ENCODE results near the gene SNN. TPM values are rescaled to one million over a fixed set of nuclear protein-coding genes. Genes with fewer than 3 reads are reported as not detected.

The SNN gene
- total and polyA plus RNA-seq, 4 donors: 9.4 to 29.0 (median 18.9) TPM

DNA sequence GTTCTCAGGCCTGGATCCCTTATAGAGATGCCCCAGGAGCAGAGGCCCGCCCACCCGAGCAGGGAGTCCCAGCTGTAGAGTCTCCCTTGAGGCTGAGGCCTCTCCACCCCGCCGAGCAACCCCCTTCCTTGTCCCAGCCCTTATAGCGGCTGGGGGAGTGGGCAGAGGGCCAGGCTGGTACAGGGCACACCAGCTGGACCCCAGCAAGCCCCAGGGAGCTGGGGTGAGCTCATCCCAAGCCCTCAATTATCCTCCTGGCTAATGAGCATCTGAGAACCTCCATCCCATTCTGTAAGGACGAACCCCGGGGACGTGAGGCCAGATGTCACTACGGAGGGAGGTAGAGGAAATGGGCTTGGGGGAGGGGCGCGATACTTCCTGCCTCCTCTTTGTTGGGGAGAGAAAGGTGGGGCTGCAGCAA lies 3.2 kb upstream of the SNN start:
- Histone ChIP-seq H3K4me3 (no peak overlapping the region), H3K9ac (ENCODE audit: insufficient read depth in 1 of 2, low read length in 2 of 2) (no peak overlapping the region), H3K36me3 (ENCODE audit: control insufficient read depth in 4 of 4, insufficient read depth in 4 of 4, low read length in 4 of 4) (no peaks in the 10 kb centered on the region), H3K9me3 (ENCODE audit: control insufficient read depth in 4 of 4, insufficient read depth in 3 of 4, low read length in 3 of 4) (no peaks in the 10 kb centered on the region), H3K27me3 (ENCODE audit: control insufficient read depth in 3 of 3, insufficient read depth in 3 of 3, low read length in 2 of 3) (no peaks in the 10 kb centered on the region), H3K27ac (ENCODE audit: low read depth in 1 of 2, low read length in 1 of 2) (no peak overlapping the region), H3K4me1 (ENCODE audit: control insufficient read depth in 5 of 5, insufficient read depth in 5 of 5, low read length in 5 of 5) (peaks cover 0 to 24% (median 10%) of the 10 kb centered on the region in 5 donors)
- peak in 1 of 3 donors; percentile 46 for DNase-seq
- TF ChIP-seq, protein P1, sequence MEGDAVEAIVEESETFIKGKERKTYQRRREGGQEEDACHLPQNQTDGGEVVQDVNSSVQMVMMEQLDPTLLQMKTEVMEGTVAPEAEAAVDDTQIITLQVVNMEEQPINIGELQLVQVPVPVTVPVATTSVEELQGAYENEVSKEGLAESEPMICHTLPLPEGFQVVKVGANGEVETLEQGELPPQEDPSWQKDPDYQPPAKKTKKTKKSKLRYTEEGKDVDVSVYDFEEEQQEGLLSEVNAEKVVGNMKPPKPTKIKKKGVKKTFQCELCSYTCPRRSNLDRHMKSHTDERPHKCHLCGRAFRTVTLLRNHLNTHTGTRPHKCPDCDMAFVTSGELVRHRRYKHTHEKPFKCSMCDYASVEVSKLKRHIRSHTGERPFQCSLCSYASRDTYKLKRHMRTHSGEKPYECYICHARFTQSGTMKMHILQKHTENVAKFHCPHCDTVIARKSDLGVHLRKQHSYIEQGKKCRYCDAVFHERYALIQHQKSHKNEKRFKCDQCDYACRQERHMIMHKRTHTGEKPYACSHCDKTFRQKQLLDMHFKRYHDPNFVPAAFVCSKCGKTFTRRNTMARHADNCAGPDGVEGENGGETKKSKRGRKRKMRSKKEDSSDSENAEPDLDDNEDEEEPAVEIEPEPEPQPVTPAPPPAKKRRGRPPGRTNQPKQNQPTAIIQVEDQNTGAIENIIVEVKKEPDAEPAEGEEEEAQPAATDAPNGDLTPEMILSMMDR (IDR thresholded peaks at IDR 0.05; ENCODE audit: control extremely low read depth, extremely low read depth): no peak
- 32 to 40% methylated on average over 11 of the region's 11 CpGs for WGBS, 2 donors
- no peak for ATAC-seq (ENCODE audit: insufficient read depth, low FRiP score)

DNA sequence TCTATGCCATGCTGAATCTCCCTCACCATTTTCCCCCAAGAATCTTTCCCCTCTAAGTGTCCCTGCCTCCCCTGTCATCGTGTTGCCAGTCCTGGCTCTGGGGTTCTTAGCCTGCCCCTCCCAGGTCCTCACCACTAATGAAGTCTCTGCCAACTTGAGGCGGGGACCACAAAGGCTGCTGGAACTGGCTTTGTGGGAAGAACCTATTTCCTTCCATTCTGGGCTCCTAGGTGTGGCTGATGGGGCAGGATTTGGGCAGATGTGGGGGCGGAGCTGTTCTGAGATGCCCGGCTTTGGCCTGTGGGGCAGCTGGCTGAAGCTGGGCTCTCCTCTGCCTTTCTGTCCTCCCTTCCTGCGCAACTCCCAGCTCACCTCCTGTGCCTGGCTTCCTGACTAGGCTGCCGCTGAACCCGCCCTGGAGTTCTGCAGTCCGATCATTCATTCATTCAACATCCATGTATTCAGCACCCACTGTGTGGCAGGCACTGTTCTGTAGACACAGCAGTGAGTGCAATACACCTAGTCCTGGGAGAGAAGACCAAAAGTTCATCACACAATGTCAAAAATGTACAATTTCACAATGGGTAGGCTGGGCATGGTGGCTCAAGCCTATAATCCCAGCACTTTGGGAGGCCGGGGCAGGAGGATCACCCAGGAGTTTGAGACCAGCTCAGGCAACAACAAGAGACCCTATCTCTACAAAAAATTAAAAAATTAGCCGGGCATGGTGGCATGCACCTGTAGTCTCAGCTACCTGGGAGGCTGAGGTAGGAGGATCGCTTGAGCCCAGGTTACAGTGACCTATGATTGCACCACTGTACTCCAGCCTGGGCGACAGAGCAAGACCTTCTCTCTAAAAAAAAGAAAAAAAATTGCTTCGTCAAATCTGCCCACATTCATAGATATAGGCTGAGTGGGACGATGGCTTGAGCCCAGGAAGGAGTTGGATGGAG lies 1.9 kb upstream of the SNN start:
- no peak for DNase-seq
- ATAC-seq (ENCODE audit: insufficient read depth, low FRiP score): no peak
- WGBS, 2 donors: 81 to 84% methylated on average over 14 of the region's 14 CpGs
- H3K36me3 ChIP-seq (ENCODE audit: control insufficient read depth in 4 of 4, insufficient read depth in 4 of 4, low read length in 4 of 4): no peaks in the 10 kb centered on the region
- peaks cover 0 to 34% (median 19%) of the 10 kb centered on the region in 5 donors for H3K4me1 ChIP-seq (ENCODE audit: control insufficient read depth in 5 of 5, insufficient read depth in 5 of 5, low read length in 5 of 5)
- no peak overlapping the region for H3K4me3 ChIP-seq
- H3K9ac ChIP-seq (ENCODE audit: insufficient read depth in 1 of 2, low read length in 2 of 2): no peak overlapping the region
- TF ChIP-seq, protein P1 (IDR thresholded peaks at IDR 0.05; ENCODE audit: control extremely low read depth, extremely low read depth): no peak
- no peaks in the 10 kb centered on the region for H3K9me3 ChIP-seq (ENCODE audit: control insufficient read depth in 4 of 4, insufficient read depth in 3 of 4, low read length in 3 of 4)
- H3K27ac ChIP-seq (ENCODE audit: low read depth in 1 of 2, low read length in 1 of 2): no peak overlapping the region
- H3K27me3 ChIP-seq (ENCODE audit: control insufficient read depth in 3 of 3, insufficient read depth in 3 of 3, low read length in 2 of 3): no peaks in the 10 kb centered on the region

DNA sequence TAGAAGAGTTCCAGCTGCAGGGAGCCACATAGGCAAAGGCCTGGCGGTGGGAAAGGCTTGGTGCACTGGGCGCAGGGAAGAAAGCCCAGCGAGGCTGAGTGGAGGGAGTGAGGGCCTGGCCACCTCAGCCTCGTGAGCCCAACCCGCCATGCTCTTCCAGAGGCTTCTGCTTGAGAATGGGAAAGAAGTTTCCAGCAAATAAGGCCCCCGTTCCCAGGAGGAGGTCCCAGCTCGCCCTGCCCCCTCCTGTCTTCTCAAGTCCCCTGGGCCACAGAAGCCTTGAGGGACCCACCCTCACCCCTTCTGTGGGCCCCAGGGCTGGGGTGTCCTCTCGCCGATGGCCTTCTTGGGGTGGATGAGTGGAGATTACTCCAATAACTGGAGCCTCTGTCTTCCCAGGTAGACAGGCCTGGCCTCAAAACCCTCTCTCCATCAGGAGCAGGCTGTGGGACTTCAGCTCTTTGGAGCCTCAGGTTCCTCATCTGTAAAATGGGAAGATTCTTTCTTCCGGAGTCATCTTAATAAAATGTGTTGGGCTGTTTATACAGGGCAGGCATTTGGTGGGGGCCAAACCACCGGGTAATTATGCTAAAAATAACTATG lies 933 bp upstream of the SNN start:
- no peak for ATAC-seq (ENCODE audit: insufficient read depth, low FRiP score)
- H3K27ac ChIP-seq (ENCODE audit: low read depth in 1 of 2, low read length in 1 of 2): no peak overlapping the region

More for the DNA sequence above, 933 bp upstream of the SNN start:
- Histone ChIP-seq H3K9me3 (ENCODE audit: control insufficient read depth in 4 of 4, insufficient read depth in 3 of 4, low read length in 3 of 4) (no peaks in the 10 kb centered on the region), H3K27me3 (ENCODE audit: control insufficient read depth in 3 of 3, insufficient read depth in 3 of 3, low read length in 2 of 3) (no peaks in the 10 kb centered on the region), H3K36me3 (ENCODE audit: control insufficient read depth in 4 of 4, insufficient read depth in 4 of 4, low read length in 4 of 4) (no peaks in the 10 kb centered on the region), H3K4me1 (ENCODE audit: control insufficient read depth in 5 of 5, insufficient read depth in 5 of 5, low read length in 5 of 5) (peaks cover 0 to 40% (median 24%) of the 10 kb centered on the region in 5 donors), H3K4me3 (no peak overlapping the region), H3K9ac (ENCODE audit: insufficient read depth in 1 of 2, low read length in 2 of 2) (no peak overlapping the region)
- DNase-seq: peak in 1 of 3 donors; percentile 25
- 81 to 87% methylated on average over 11 of the region's 11 CpGs for WGBS, 2 donors
- TF ChIP-seq, protein P1 (IDR thresholded peaks at IDR 0.05; ENCODE audit: control extremely low read depth, extremely low read depth): no peak

All from lung (tissue), 12 donors.